Fibroblast of villous mesenchyme (primary cell): ENCODE results near the gene PAX2. TPM values are rescaled to one million over a fixed set of nuclear protein-coding genes. Genes with fewer than 3 reads are reported as not detected.

Experiments
- DNase-seq: peaks from one replicate; pipeline ENCODE4 v3.0.0-alpha.2; 2010; ENCODE audit warnings: low read depth
- H3K4me3 ChIP-seq: 2 replicates; pipeline ENCODE4 v1.5.1; 2011; ENCODE audit warnings: low read depth, mild to moderate bottlenecking, low read length
- CTCF ChIP-seq: IDR thresholded peaks from 2 replicates; pipeline ENCODE4 v1.5.1; 2012; ENCODE audit warnings: low read depth, mild to moderate bottlenecking, low read length; ENCODE audit not compliant: insufficient read depth
- total RNA-seq: library from RNA; depleted of rRNA; stranded (reverse); fragments of >200 nt; gene quantifications from 2 replicates; pipeline ENCODE4 v1.2.3, GENCODE V29; 2012

Gene PAX2
- total RNA-seq, 1 donor: not detected

GRCh38 chr10:100792574-100792973 lies 47.2 kb downstream of the PAX2 start:
- H3K4me3 ChIP-seq: no peak overlapping the region
- no peak for DNase-seq
- TF ChIP-seq CTCF: no peak

DNA sequence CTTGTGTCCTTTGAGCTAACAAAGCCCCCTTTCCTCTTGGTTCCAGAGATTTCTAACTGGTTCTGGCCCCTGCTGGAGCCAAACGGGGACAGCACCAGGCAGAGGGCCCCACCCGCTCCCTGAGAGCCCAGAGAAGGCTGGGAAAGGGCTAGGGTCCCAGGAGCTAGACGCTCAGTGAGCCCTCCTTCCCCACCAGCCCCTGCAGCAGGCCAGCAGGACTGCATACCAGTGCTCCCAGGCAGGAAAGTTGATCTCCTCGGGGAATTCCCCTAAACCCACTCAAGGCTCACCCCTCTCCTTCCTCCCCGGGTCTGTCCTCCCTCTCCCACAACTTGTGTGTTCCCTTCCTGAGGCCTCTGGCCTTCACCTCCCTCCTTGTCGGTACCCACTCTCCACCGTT lies 47.7 kb downstream of the PAX2 start:
- H3K4me3 ChIP-seq: no peak overlapping the region
- no peak for TF ChIP-seq CTCF

DNA sequence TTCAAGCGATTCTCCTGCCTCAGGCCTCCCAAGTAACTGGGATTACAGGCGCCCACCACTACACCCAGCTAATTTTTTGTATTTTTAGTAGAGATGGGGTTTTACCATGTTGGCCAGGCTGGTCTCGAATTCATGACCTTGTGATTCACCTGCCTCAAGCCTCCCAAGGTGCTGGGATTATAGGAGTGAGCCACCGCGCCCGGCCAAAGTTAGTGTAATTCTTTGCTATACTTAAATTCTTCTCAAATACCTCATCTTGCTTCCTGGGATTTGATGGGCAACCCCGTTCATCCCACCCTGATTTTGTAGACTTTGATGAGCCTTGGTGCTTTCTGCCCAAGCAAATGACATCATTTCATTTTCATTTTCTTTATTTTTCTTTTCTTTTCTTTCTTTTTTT lies 54.5 kb downstream of the PAX2 start:
- DNase-seq: no peak
- H3K4me3 ChIP-seq: no peak overlapping the region
- no peak for TF ChIP-seq CTCF

More for the DNA sequence above, 47.7 kb downstream of the PAX2 start:
- DNase-seq: no peak

- TF ChIP-seq CTCF: no peak
- no peak for DNase-seq
- H3K4me3 ChIP-seq: no peak overlapping the region
These were observed 55.5 kb downstream of the PAX2 start for GRCh38 chr10:100800931-100801330.

DNA sequence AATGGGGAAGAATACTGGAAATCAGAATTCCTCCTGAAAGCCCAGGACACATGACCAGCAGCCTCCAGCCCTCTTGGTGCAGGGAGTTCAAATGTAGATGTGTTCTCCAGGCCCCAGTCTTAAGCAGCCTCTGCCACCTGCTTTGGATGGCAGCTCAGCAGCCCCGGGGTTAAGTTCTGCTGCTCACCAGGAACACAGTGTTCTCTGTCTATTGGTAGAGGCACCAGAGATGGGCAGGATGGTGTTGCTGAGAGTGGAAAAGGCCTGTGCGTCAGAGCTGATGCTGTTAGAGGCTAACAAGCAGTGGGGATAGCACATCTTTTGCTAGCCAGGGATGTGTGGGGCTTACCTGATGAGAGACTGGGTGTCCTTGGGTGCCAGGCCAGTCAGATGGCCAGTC lies 56.8 kb downstream of the PAX2 start:
- no peak for TF ChIP-seq CTCF
- no peak overlapping the region for H3K4me3 ChIP-seq
- no peak for DNase-seq

DNA sequence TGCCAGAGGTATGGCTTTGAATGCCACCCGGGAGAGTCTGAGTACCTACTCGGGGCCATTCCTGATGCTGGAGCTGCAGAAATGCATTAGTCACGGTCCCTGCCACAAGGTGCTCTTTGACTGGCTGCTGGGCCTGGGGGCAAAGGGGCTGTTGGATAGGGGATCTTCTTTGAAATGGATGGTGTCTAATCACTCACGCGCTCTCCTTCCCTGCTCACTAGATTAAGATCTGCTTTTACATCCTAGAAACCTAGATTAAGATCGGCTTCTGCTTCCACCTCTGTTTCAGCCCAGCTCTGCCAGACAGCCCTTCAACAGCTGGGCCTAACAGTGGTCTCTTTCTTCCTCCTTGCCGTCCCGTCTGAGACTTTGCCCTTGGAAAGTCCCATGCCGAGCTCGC lies 57.2 kb downstream of the PAX2 start:
- no peak overlapping the region for H3K4me3 ChIP-seq
- DNase-seq: no peak
- TF ChIP-seq CTCF: no peak

- DNase-seq: no peak
- no peak overlapping the region for H3K4me3 ChIP-seq
- TF ChIP-seq CTCF: no peak
These were observed 58.1 kb downstream of the PAX2 start for GRCh38 chr10:100803492-100803891.
